ENCODE data around the gene MAPK8IP2.

- TF ChIP-seq POLR2AphosphoS5 (IDR thresholded peaks at IDR 0.05) (no peak), CTCF (IDR thresholded peaks at IDR 0.05) (no peak)
These were observed 47.3 kb upstream of the MAPK8IP2 start for GRCh38 chr22:50553310-50553709.
